ENCODE data around the gene MAOA.

Gene MAOA

DNA sequence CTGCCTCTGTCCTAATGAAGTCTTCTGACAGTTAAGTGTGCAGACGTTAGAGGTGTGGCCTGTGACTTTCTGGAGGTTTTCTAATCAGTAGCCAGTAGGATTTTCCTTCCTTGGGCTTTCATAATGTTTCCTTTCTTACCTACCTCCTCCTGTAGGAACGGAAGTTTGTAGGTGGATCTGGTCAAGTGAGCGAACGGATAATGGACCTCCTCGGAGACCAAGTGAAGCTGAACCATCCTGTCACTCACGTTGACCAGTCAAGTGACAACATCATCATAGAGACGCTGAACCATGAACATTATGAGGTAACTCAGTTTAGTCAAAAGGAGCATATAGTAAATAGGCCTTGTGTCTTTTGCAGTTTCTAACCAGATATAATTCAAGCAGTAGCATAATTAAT is 75.0 kb downstream of the MAOA start:
- TF ChIP-seq, protein P1, sequence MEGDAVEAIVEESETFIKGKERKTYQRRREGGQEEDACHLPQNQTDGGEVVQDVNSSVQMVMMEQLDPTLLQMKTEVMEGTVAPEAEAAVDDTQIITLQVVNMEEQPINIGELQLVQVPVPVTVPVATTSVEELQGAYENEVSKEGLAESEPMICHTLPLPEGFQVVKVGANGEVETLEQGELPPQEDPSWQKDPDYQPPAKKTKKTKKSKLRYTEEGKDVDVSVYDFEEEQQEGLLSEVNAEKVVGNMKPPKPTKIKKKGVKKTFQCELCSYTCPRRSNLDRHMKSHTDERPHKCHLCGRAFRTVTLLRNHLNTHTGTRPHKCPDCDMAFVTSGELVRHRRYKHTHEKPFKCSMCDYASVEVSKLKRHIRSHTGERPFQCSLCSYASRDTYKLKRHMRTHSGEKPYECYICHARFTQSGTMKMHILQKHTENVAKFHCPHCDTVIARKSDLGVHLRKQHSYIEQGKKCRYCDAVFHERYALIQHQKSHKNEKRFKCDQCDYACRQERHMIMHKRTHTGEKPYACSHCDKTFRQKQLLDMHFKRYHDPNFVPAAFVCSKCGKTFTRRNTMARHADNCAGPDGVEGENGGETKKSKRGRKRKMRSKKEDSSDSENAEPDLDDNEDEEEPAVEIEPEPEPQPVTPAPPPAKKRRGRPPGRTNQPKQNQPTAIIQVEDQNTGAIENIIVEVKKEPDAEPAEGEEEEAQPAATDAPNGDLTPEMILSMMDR (IDR thresholded peaks at IDR 0.05; ENCODE audit: low read depth, low read length): no peak
- DNase-seq (ENCODE audit: low read depth, low spot score): no peak
- in situ Hi-C loops (cut with HindIII; ENCODE audit: low sequenced_read_pairs): no loop called here
- no peak overlapping the region for H3K4me3 ChIP-seq (ENCODE audit: low read depth, low read length)

DNA sequence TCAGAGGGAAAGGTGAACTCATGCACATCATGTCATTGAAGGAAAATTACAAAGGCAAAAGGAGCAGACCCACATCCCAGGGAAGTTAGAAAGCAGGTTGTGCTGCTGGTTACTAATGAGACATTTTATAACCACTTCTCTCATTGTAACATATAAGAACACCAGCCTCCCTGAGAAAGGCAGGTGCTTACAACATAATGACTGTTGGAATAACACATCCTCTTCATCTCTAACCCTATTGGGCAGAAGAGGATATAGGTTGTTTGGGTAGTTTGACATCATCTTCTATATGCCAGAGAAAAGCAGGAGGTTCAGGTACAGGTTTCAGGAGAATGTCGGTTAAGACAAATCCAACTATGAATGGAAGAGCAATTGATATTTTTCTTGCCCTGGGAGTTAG is 77.6 kb downstream of the MAOA start:
- in situ Hi-C loops (cut with HindIII; ENCODE audit: low sequenced_read_pairs): no loop called here
- no peak overlapping the region for H3K4me3 ChIP-seq (ENCODE audit: low read depth, low read length)
- DNase-seq (ENCODE audit: low read depth, low spot score): no peak
- TF ChIP-seq, protein P1 (IDR thresholded peaks at IDR 0.05; ENCODE audit: low read depth, low read length): no peak

DNA sequence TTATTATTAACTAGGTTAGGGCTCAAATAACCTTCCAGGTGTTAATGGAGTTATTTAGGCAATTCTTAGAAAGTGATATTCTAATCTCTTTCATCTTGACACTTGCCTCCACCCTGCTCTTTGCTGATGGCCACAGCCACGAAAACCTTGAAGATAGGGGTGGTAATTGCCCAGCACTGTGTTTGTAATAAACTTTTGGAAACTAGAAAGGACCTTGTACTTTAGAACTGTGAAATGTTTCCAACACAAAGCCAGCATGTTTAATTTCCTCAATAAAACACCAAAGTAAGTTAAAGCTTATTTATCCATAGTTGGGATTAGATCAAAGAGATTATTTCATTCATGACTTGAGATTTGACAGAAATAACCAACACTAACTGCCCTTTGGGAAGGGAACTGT is 78.3 kb downstream of the MAOA start:
- no peak overlapping the region for H3K4me3 ChIP-seq (ENCODE audit: low read depth, low read length)
- in situ Hi-C loops (cut with HindIII; ENCODE audit: low sequenced_read_pairs): no loop called here
- TF ChIP-seq, protein P1 (IDR thresholded peaks at IDR 0.05; ENCODE audit: low read depth, low read length): no peak
- no peak for DNase-seq (ENCODE audit: low read depth, low spot score)

DNA sequence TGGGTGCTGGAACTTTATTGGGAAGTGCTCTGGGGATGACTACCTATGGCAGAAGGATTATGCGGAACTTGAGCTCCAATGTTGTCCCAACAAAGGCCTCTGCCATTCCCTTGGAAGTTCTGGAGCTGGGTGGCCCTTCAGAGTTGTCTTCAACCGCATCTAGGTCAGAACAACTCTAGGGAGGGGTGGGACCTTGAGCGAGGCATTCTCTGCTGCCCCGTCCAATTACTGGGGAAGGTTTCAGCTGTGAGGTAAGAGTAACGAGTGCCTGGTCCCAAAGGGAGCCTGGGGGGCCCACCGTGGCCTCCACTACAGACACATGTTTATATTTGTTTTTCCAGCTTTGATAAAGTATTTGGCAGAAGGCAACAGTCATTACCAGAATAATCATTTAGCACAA is 79.4 kb downstream of the MAOA start:
- H3K4me3 ChIP-seq (ENCODE audit: low read depth, low read length): no peak overlapping the region
- TF ChIP-seq, protein P1 (IDR thresholded peaks at IDR 0.05; ENCODE audit: low read depth, low read length): no peak
- DNase-seq (ENCODE audit: low read depth, low spot score): no peak
- in situ Hi-C loops (cut with HindIII; ENCODE audit: low sequenced_read_pairs): no loop called here

DNA sequence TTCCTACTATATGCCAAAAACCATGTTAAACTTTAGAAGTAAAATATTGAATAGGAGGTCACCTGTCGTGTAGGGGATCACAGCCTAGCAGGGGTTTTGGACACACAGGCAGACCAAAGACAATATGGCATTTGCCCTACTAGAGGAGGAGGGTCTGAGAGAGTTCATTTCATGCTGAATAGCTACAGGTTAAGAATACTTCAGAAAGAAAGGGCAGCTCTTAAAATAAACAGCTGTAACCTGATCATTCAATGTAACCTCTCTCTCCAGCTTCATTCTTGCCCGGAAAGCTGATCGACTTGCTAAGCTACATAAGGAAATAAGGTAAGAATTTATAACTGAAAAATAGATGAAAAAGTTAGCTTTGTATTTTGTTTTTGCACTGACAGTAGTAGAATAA is 79.9 kb downstream of the MAOA start:
- no peak for DNase-seq (ENCODE audit: low read depth, low spot score)
- no peak overlapping the region for H3K4me3 ChIP-seq (ENCODE audit: low read depth, low read length)
- TF ChIP-seq, protein P1 (IDR thresholded peaks at IDR 0.05; ENCODE audit: low read depth, low read length): no peak
- in situ Hi-C loops (cut with HindIII; ENCODE audit: low sequenced_read_pairs): no loop called here

DNA sequence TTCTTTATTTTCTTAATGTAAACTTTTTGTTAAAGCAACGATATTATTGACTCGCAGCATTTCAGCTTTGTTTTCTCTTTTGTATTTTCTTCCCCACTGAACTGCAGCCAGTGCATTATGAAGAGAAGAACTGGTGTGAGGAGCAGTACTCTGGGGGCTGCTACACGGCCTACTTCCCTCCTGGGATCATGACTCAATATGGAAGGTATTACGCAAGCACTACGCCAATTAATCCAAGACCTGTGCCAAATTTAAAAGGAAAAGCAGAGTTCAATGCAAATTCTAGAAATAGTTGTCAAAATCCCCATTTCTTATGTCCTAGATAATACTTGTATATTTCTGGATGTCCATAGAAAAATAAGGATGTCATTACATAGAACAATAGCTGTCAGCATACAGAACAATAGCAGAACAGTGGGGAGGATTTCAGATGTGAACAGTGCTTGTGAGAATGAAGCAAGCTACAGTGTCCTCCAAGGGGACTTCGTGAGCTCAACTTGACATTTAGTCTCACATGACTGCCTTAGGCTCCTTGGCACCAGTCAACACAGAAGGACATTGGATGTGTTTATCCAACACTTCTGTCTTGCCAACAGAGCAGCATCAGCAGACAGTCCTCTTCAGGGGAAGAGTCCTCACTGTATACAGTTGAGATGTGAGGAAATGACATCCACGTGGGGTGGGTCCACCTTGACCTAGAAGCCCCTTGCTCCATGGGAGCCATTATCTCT is 85.9 kb downstream of the MAOA start:
- DNase-seq (ENCODE audit: low read depth, low spot score): peak; percentile 33
- TF ChIP-seq, protein P1 (IDR thresholded peaks at IDR 0.05; ENCODE audit: low read depth, low read length): no peak
- in situ Hi-C loops (cut with HindIII; ENCODE audit: low sequenced_read_pairs): no loop called here
- no peak overlapping the region for H3K4me3 ChIP-seq (ENCODE audit: low read depth, low read length)

All from astrocyte of the spinal cord (primary cell).